Liver (tissue), 9 donors: ENCODE data around the gene STAT3. TPM values are rescaled to one million over a fixed set of nuclear protein-coding genes. Genes with fewer than 3 reads are reported as not detected.

Experiments
- DNase-seq: peaks from one replicate; pipeline ENCODE4 v3.0.0-alpha.2; 2017; ENCODE audit warnings: low spot score
- H3K27ac ChIP-seq, 2 donors: one replicate each; pipeline ENCODE4 v1.7.0; 2013; ENCODE audit warnings: inconsistent platforms in 2 of 2, low read length in 2 of 2, control low read depth in 1 of 2, low read depth in 1 of 2, mild to moderate bottlenecking in 1 of 2
- H3K27me3 ChIP-seq, 4 donors: one replicate each; pipeline versions ENCODE4 v1.6.1 to v1.7.0; 2013; ENCODE audit warnings: low read length in 3 of 4, inconsistent platforms in 1 of 4, mild to moderate bottlenecking in 1 of 4, moderate library complexity in 1 of 4; ENCODE audit not compliant: control insufficient read depth in 4 of 4, insufficient read depth in 4 of 4
- H3K36me3 ChIP-seq, 4 donors: one replicate each; pipeline versions ENCODE4 v1.6.1 to v1.7.0; 2013; ENCODE audit warnings: low read length in 3 of 4, mild to moderate bottlenecking in 3 of 4, low read depth in 1 of 4, moderate library complexity in 1 of 4; ENCODE audit not compliant: control insufficient read depth in 4 of 4, insufficient read depth in 3 of 4
- H3K4me1 ChIP-seq, 4 donors: one replicate each; pipeline versions ENCODE4 v1.6.1 to v1.7.0; 2013; ENCODE audit warnings: low read length in 3 of 4, mild to moderate bottlenecking in 3 of 4, moderate library complexity in 1 of 4; ENCODE audit not compliant: control insufficient read depth in 4 of 4, insufficient read depth in 4 of 4
- H3K4me3 ChIP-seq, 3 donors: one replicate each; pipeline versions ENCODE4 v1.6.1 to v1.7.0; 2013; ENCODE audit warnings: low read length in 3 of 3, control low read depth in 1 of 3, low read depth in 1 of 3, mild to moderate bottlenecking in 1 of 3
- H3K9ac ChIP-seq, 2 donors: one replicate each; pipeline ENCODE4 v1.7.0; 2013; ENCODE audit warnings: low read length in 2 of 2, mild to moderate bottlenecking in 2 of 2, moderate library complexity in 2 of 2, control low read depth in 1 of 2, low read depth in 1 of 2
- H3K9me3 ChIP-seq, 4 donors: one replicate each; pipeline versions ENCODE4 v1.6.1 to v1.7.0; 2013; ENCODE audit warnings: low read length in 3 of 4; ENCODE audit not compliant: control insufficient read depth in 4 of 4
- EGR1 ChIP-seq, 2 donors: IDR thresholded peaks; 2 replicates each; pipeline ENCODE4 v1.6.1; 2016 to 2018; ENCODE audit warnings: antibody characterized with exemption in 2 of 2, low read depth in 2 of 2
- FOXA1 ChIP-seq: IDR thresholded peaks from 2 replicates; pipeline ENCODE4 v1.6.1; 2016; ENCODE audit warnings: antibody characterized with exemption
- FOXA2 ChIP-seq: IDR thresholded peaks from 2 replicates; pipeline ENCODE4 v1.6.1; 2016; ENCODE audit warnings: antibody characterized with exemption
- GABPA ChIP-seq, 2 donors: IDR thresholded peaks in 1 of 2; conservative IDR thresholded peaks in 1 of 2; 2 replicates each; pipeline ENCODE4 v1.6.1; 2016; ENCODE audit warnings: antibody characterized with exemption in 2 of 2, mild to moderate bottlenecking in 1 of 2, moderate library complexity in 1 of 2
- HNF4A ChIP-seq, 2 donors: conservative IDR thresholded peaks; 2 replicates each; pipeline ENCODE4 v1.6.1; 2016; ENCODE audit warnings: antibody characterized with exemption in 2 of 2, mild to moderate bottlenecking in 2 of 2
- HNF4G ChIP-seq: IDR thresholded peaks from 2 replicates; pipeline ENCODE4 v1.6.1; 2016; ENCODE audit warnings: antibody characterized with exemption
- JUND ChIP-seq, 2 donors: IDR thresholded peaks; 2 replicates each; pipeline ENCODE4 v1.6.1; 2016; ENCODE audit warnings: antibody characterized with exemption in 2 of 2
- NR2F2 ChIP-seq: IDR thresholded peaks from 2 replicates; pipeline ENCODE4 v1.6.1; 2016; ENCODE audit warnings: antibody characterized with exemption
- RAD21 ChIP-seq, 2 donors: IDR thresholded peaks; 2 replicates each; pipeline ENCODE4 v1.6.1; 2016; ENCODE audit warnings: antibody characterized with exemption in 2 of 2, mild to moderate bottlenecking in 2 of 2
- RXRA ChIP-seq, 2 donors: IDR thresholded peaks; 2 replicates each; pipeline ENCODE4 v1.6.1; 2017 to 2018; ENCODE audit warnings: antibody characterized with exemption in 2 of 2, mild to moderate bottlenecking in 1 of 2
- SP1 ChIP-seq: IDR thresholded peaks from 2 replicates; pipeline ENCODE4 v1.6.1; 2018; ENCODE audit warnings: antibody characterized with exemption, mild to moderate bottlenecking
- TAF1 ChIP-seq: conservative IDR thresholded peaks from 2 replicates; pipeline ENCODE4 v1.6.1; 2016; ENCODE audit warnings: antibody characterized with exemption, mild to moderate bottlenecking
- YY1 ChIP-seq: IDR thresholded peaks from 2 replicates; pipeline ENCODE4 v1.6.1; 2016; ENCODE audit warnings: antibody characterized with exemption, mild to moderate bottlenecking
- WGBS: extraction: QIAGEN DNeasy Blood & Tissue Kit; methylation state at CpG from one replicate; pipeline ENCODE4 v1.1.7; 2013; 5-methylcytosine and 5-hydroxymethylcytosine counted together
- polyA plus RNA-seq, 2 donors: library from polyadenylated mRNA; stranded (reverse) in 1 of 2; unstranded in 1 of 2; fragments of 200-250 nt in 1 of 2; fragments of >200 nt in 1 of 2; fragmentation: Nextera tagmentation in 1 of 2; extraction: Ambion mirVana in 1 of 2; gene quantifications; one replicate each; pipeline versions ENCODE4 v1.2.1 to v1.2.3, GENCODE V29; 2013 to 2015
- total RNA-seq, 2 donors: library from RNA; depleted of rRNA; stranded (reverse); fragments of >200 nt; gene quantifications; one replicate each; pipeline ENCODE4 v1.2.3, GENCODE V29; 2014
- TF ChIP-seq, protein P1 (sequence below): IDR thresholded peaks from 2 replicates; pipeline ENCODE4 v1.6.1; 2016; ENCODE audit warnings: antibody characterized with exemption
- TF ChIP-seq, protein P2 (sequence below): IDR thresholded peaks from 2 replicates; pipeline ENCODE4 v1.6.1; 2016; ENCODE audit warnings: antibody characterized with exemption, mild to moderate bottlenecking
- TF ChIP-seq, protein P3 (sequence below): fragments of 150-350 bp; IDR thresholded peaks from 2 replicates; pipeline ENCODE4 v1.5.1; 2017; ENCODE audit warnings: improper control_type of control experiment, low read depth, low read length; ENCODE audit not compliant: missing input control
- TF ChIP-seq, protein P4 (sequence below): IDR thresholded peaks from 2 replicates; pipeline ENCODE4 v1.6.1; 2016; ENCODE audit warnings: antibody characterized with exemption
- TF ChIP-seq, protein P5 (sequence below): IDR thresholded peaks from 2 replicates; pipeline ENCODE4 v1.6.1; 2016; ENCODE audit warnings: antibody characterized with exemption
- donor health status: healthy.
- donor health status: healthy.
- donor health status: healthy.
- donor health status: healthy.
- donor health status: healthy.

Gene STAT3
- total and polyA plus RNA-seq, 4 donors = 68.7 to 301 (median 114) TPM

DNA sequence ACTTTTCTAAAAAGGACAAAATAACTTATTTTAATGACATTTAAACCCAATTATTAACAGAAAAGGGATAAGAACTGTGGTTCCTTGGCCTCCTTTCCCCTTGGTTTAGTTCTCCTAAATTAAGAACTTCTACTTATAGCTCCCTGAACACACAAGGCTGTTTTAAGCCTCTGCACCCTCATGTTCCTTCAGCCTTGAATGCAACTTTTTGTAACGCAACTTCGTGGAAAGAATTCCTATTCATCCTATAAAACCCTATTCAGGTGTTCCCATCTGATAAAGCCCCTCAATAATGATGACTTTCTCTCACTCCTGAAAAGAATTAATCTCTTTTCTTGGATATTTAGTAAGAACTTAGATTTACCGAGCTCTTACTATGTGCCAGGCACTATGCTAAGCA, 6.3 kb downstream of the STAT3 start:
- peaks cover 17 to 62% (median 56%) of the 10 kb centered on the region in 4 donors for H3K4me1 ChIP-seq
- TF ChIP-seq, protein P1, sequence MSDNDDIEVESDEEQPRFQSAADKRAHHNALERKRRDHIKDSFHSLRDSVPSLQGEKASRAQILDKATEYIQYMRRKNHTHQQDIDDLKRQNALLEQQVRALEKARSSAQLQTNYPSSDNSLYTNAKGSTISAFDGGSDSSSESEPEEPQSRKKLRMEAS = no peak
- TF ChIP-seq TAF1 = no peak
- TF ChIP-seq FOXA2 = no peak
- no peak for TF ChIP-seq HNF4G
- TF ChIP-seq FOXA1 = no peak
- TF ChIP-seq YY1 = no peak
- no peak for TF ChIP-seq EGR1 (IDR thresholded peaks at IDR 0.05; ENCODE audit: low read depth in 2 of 2)
- TF ChIP-seq NR2F2 = no peak
- TF ChIP-seq, protein P2, sequence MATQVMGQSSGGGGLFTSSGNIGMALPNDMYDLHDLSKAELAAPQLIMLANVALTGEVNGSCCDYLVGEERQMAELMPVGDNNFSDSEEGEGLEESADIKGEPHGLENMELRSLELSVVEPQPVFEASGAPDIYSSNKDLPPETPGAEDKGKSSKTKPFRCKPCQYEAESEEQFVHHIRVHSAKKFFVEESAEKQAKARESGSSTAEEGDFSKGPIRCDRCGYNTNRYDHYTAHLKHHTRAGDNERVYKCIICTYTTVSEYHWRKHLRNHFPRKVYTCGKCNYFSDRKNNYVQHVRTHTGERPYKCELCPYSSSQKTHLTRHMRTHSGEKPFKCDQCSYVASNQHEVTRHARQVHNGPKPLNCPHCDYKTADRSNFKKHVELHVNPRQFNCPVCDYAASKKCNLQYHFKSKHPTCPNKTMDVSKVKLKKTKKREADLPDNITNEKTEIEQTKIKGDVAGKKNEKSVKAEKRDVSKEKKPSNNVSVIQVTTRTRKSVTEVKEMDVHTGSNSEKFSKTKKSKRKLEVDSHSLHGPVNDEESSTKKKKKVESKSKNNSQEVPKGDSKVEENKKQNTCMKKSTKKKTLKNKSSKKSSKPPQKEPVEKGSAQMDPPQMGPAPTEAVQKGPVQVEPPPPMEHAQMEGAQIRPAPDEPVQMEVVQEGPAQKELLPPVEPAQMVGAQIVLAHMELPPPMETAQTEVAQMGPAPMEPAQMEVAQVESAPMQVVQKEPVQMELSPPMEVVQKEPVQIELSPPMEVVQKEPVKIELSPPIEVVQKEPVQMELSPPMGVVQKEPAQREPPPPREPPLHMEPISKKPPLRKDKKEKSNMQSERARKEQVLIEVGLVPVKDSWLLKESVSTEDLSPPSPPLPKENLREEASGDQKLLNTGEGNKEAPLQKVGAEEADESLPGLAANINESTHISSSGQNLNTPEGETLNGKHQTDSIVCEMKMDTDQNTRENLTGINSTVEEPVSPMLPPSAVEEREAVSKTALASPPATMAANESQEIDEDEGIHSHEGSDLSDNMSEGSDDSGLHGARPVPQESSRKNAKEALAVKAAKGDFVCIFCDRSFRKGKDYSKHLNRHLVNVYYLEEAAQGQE = no peak
- no peak for TF ChIP-seq JUND (IDR thresholded peaks at IDR 0.05)
- DNase-seq = no peak
- no peaks in the 10 kb centered on the region for H3K27me3 ChIP-seq
- H3K27ac ChIP-seq = peak overlapping the region; percentile 47 to 55
- H3K9me3 ChIP-seq = no peaks in the 10 kb centered on the region
- H3K9ac ChIP-seq = no peak overlapping the region
- WGBS = 78% methylated on average over 3 of the region's 3 CpGs
- H3K4me3 ChIP-seq = no peak overlapping the region
- peaks cover 0 to 3% (median under 1%) of the 10 kb centered on the region in 4 donors for H3K36me3 ChIP-seq

DNA sequence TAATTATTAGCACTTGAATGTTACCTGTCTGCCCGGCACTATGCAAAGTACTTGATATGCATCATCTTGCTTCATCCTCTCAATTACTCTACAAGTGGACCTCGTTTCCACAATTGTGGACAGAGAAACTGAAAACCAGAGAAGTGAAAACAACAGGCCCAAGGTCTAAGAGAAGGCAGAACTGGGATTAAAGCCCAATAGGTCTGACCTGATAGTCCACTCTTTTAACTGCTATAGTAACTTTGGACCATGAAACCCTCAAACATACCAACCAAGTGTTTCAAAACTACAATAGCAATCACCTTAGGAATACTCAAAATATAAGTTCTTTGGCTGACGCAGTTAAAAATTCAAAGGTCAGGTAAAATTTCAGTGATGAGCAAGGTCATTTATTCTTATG, 7.3 kb downstream of the STAT3 start:
- Histone ChIP-seq H3K9me3 (no peaks in the 10 kb centered on the region), H3K27me3 (no peaks in the 10 kb centered on the region), H3K36me3 (peaks cover 0 to 3% (median under 1%) of the 10 kb centered on the region in 4 donors), H3K27ac (peak overlapping the region in 1 of 2 donors; percentile 33), H3K4me1 (peaks cover 17 to 56% (median 50%) of the 10 kb centered on the region in 4 donors), H3K4me3 (no peak overlapping the region), H3K9ac (no peak overlapping the region)
- TF ChIP-seq JUND (IDR thresholded peaks at IDR 0.05) (peak in 1 of 2 donors; percentile 43), NR2F2 (no peak), RXRA (IDR thresholded peaks at IDR 0.05) (peak; percentile 39 to 41), HNF4A (conservative IDR thresholded peaks at IDR 0.05) (peak; percentile 82 to 86), FOXA1 (no peak), HNF4G (peak; percentile 24), SP1 (peak; percentile 55), TAF1 (no peak), RAD21 (IDR thresholded peaks at IDR 0.05) (no peak), YY1 (no peak), FOXA2 (no peak), GABPA (IDR thresholded peaks at IDR 0.05 in 1 of 2, conservative IDR thresholded peaks at IDR 0.05 in 1 of 2) (no peak), EGR1 (IDR thresholded peaks at IDR 0.05; ENCODE audit: low read depth in 2 of 2) (no peak)
- TF ChIP-seq, protein P3, sequence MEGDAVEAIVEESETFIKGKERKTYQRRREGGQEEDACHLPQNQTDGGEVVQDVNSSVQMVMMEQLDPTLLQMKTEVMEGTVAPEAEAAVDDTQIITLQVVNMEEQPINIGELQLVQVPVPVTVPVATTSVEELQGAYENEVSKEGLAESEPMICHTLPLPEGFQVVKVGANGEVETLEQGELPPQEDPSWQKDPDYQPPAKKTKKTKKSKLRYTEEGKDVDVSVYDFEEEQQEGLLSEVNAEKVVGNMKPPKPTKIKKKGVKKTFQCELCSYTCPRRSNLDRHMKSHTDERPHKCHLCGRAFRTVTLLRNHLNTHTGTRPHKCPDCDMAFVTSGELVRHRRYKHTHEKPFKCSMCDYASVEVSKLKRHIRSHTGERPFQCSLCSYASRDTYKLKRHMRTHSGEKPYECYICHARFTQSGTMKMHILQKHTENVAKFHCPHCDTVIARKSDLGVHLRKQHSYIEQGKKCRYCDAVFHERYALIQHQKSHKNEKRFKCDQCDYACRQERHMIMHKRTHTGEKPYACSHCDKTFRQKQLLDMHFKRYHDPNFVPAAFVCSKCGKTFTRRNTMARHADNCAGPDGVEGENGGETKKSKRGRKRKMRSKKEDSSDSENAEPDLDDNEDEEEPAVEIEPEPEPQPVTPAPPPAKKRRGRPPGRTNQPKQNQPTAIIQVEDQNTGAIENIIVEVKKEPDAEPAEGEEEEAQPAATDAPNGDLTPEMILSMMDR = no peak
- TF ChIP-seq, protein P1 = no peak
- TF ChIP-seq, protein P4, sequence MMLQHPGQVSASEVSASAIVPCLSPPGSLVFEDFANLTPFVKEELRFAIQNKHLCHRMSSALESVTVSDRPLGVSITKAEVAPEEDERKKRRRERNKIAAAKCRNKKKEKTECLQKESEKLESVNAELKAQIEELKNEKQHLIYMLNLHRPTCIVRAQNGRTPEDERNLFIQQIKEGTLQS = no peak
- TF ChIP-seq, protein P5, sequence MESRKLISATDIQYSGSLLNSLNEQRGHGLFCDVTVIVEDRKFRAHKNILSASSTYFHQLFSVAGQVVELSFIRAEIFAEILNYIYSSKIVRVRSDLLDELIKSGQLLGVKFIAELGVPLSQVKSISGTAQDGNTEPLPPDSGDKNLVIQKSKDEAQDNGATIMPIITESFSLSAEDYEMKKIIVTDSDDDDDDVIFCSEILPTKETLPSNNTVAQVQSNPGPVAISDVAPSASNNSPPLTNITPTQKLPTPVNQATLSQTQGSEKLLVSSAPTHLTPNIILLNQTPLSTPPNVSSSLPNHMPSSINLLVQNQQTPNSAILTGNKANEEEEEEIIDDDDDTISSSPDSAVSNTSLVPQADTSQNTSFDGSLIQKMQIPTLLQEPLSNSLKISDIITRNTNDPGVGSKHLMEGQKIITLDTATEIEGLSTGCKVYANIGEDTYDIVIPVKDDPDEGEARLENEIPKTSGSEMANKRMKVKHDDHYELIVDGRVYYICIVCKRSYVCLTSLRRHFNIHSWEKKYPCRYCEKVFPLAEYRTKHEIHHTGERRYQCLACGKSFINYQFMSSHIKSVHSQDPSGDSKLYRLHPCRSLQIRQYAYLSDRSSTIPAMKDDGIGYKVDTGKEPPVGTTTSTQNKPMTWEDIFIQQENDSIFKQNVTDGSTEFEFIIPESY = peak; percentile 31
- TF ChIP-seq, protein P2 = no peak
- no peak for DNase-seq
- 39% methylated on average over 3 of the region's 3 CpGs for WGBS
